ENCODE measurements around the gene TRIM56. TPM values are rescaled to one million over a fixed set of nuclear protein-coding genes. Genes with fewer than 3 reads are reported as not detected.

The TRIM56 gene
- total and polyA plus RNA-seq, 9 of the 15 experiments (the other 6 are each of a cell fraction or from before 2014, with no cell fraction given) = 2.0 to 29.7 (median 11.6) TPM

- TF ChIP-seq YY1 (IDR thresholded peaks at IDR 0.05; ENCODE audit: borderline replicate concordance in 1 of 3, control insufficient read depth in 1 of 3, extremely low read depth in 1 of 3, insufficient read depth in 3 of 3, insufficient read length in 1 of 3, insufficient replicate concordance in 2 of 3, low read depth in 1 of 3, low read length in 2 of 3) (no peak), ZNF592 (IDR thresholded peaks at IDR 0.05) (peak; percentile 59; the same call in 1 of the 2 replicates), E2F6 (IDR thresholded peaks at IDR 0.05; ENCODE audit: borderline replicate concordance in 1 of 2, extremely low read depth in 1 of 2, insufficient read depth in 1 of 2, insufficient read length in 1 of 2, low read depth in 1 of 2, low read length in 1 of 2, poor library complexity in 1 of 2, severe bottlenecking in 1 of 2) (peak in 1 of 2 experiments; percentile 46), ELF1 (tag; IDR thresholded peaks at IDR 0.05) (peak; percentile 3; the same call in 1 of the 2 replicates), MYC (IDR thresholded peaks at IDR 0.05; ENCODE audit: low read depth, low read length) (peak; percentile 13; the same call in 1 of the 2 replicates), MYC (CRISPR knock-in tag; IDR thresholded peaks at IDR 0.05; ENCODE audit: borderline replicate concordance, low read depth) (peak; percentile 15; the same call in 1 of the 2 replicates), SRSF9 (IDR thresholded peaks at IDR 0.05; ENCODE audit: borderline replicate concordance, low read depth, low read length) (no peak), ZFP91 (CRISPR knock-in tag; IDR thresholded peaks at IDR 0.05) (0 out of 2 replicates have a peak, but pooled peaks have one; percentile 36), PML (IDR thresholded peaks at IDR 0.05; ENCODE audit: low read length) (no peak), MCM5 (IDR thresholded peaks at IDR 0.05; ENCODE audit: low read depth) (no peak), MAFK (IDR thresholded peaks at IDR 0.05; ENCODE audit: low read length) (no peak), ZNF512 (tag; IDR thresholded peaks at IDR 0.05) (no peak)
Observed at GRCh38 chr7:101125989-101126650, 40.8 kb downstream of the TRIM56 start (continued).

Data from K562 (cell line).